ENCODE measurements around the gene PRR22. TPM values are rescaled to one million over a fixed set of nuclear protein-coding genes. Genes with fewer than 3 reads are reported as not detected.

PRR22 gene
- total and polyA plus RNA-seq, 9 of the 15 experiments (the other 6 are each of a cell fraction or from before 2014, with no cell fraction given) = 0.03 to 12.0 (median 2.0) TPM; not detected in 1

DNA sequence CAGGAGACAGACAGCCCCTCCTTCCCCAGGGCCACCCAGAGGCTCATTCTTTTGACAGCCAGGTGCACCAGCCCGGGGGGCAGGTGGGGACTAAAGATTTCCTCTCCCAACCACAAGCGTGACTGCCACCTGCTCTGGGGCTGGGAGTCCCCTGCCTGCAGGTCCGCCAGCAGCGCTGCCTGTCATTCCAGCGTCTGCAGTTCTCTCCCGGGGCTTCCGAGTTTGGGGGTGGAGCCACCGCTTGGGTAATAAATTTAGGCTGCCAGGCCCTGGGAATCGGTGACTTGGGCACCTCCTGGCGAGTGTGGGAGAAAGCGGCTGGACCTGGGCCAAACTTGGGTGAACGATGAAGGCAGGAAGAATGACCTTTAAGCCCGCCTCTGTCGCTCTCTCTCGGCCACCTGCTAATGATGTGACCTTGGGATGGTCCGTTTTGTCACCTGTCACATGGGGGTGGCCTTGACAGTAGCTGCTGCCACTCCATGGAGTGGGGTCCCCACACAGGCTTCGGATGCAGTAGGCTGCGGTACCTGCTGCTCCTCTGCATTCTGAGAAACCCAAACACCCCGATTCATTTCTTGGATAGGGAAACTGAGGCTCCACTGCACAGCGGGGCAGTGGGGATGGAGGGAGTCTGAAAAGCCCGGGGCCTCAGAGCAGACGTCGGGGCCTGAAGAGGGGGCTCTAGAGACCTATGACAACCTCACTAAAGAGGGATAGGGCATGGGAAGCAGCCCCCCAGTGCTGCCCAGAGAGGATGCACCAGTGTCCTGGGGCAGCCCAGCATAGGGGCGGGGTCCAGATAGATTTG, 42.2 kb upstream of the PRR22 start:
- H3K27me3 ChIP-seq (ENCODE audit: control insufficient read depth in 2 of 2, insufficient read depth in 2 of 2, low read length in 2 of 2) = no peaks in the 10 kb centered on the region; a peak in 1 of 5 replicates
- in situ Hi-C loops (cut with MboI) = no loop called here
- H3K4me1 ChIP-seq (replicated peaks in 1 of 2; ENCODE audit: control insufficient read depth in 2 of 2, insufficient read depth in 2 of 2, low read length in 2 of 2) = peaks cover 6 to 75% of the 10 kb centered on the region in 2 experiments; a peak in 4 of 5 replicates
- H3K79me2 ChIP-seq (ENCODE audit: control insufficient read depth, insufficient read depth, low read length) = peaks cover 4% of the 10 kb centered on the region; the same call in 1 of the 3 replicates
- DNase-seq (ENCODE audit: extremely low read depth in 1 of 4, low spot score in 3 of 4) = peak in 2 of 4 experiments; percentile 33 to 34
- H3K9me3 ChIP-seq (replicated peaks; ENCODE audit: control insufficient read depth, insufficient read depth, low read depth, low read length) = no peaks in the 10 kb centered on the region
- peak overlapping the region; percentile 70 for H3K4me2 ChIP-seq (ENCODE audit: insufficient read depth, low read length)
- no TSS peak for BruUV-seq (replicated peaks)
- H2AFZ ChIP-seq (ENCODE audit: low read depth, low read length) = peak overlapping the region; percentile 4; the same call in 1 of the 2 replicates
- H3K4me3 ChIP-seq = 0 out of 2 replicates have a peak overlapping the region, but pooled peaks have one; percentile 59
- POLR2A ChIA-PET = interaction anchor here (1.4 kb wide), 1 partner anchor 22 kb away, joined by 4 read pairs; no protein-coding TSS in a partner anchor
- ATAC-seq = no peak
- H3K9me1 ChIP-seq (ENCODE audit: control insufficient read depth, insufficient read depth, low read length) = peaks cover 3% of the 10 kb centered on the region
- intact Hi-C loops (cut with micrococcal nuclease) = no loop called here
- no peak for FAIRE-seq
- 24% methylated on average over 18 of the region's 24 CpGs for WGBS (ENCODE audit: insufficient coverage, low coverage, missing lambda C conversion rate)
- H3K36me3 ChIP-seq (ENCODE audit: control insufficient read depth, insufficient read depth, low read length) = no peaks in the 10 kb centered on the region
- peak overlapping the region in 1 of 2 experiments; percentile 93; a peak in 3 of 4 replicates for H3K9ac ChIP-seq (ENCODE audit: insufficient read depth in 1 of 2, low read depth in 2 of 2, low read length in 2 of 2)
- no peak overlapping the region; the same call in 2 of the 3 replicates for H3K27ac ChIP-seq (ENCODE audit: extremely low read depth, low read depth, low read length)
- CTCF ChIA-PET (ENCODE audit: low intra/inter-chr PET ratio) = interaction anchor here (0.5 kb wide), 1 partner anchor 109 kb away, joined by 3 read pairs; no protein-coding TSS in a partner anchor
- no peaks in the 10 kb centered on the region; the same call in 1 of the 2 replicates for H4K20me1 ChIP-seq (replicated peaks; ENCODE audit: control insufficient read depth, insufficient read depth, low read length)
- 0 out of 2 replicates have a peak, but pooled peaks have one; percentile 29 for TF ChIP-seq ADNP (tag; IDR thresholded peaks at IDR 0.05)
- TF ChIP-seq, protein P1, sequence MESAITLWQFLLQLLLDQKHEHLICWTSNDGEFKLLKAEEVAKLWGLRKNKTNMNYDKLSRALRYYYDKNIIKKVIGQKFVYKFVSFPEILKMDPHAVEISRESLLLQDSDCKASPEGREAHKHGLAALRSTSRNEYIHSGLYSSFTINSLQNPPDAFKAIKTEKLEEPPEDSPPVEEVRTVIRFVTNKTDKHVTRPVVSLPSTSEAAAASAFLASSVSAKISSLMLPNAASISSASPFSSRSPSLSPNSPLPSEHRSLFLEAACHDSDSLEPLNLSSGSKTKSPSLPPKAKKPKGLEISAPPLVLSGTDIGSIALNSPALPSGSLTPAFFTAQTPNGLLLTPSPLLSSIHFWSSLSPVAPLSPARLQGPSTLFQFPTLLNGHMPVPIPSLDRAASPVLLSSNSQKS (CRISPR knock-in tag; IDR thresholded peaks at IDR 0.05) = no peak
- no peak for TF ChIP-seq HNRNPK (IDR thresholded peaks at IDR 0.05; ENCODE audit: low read depth, low read length, poor library complexity, severe bottlenecking)
- TF ChIP-seq, protein P2, sequence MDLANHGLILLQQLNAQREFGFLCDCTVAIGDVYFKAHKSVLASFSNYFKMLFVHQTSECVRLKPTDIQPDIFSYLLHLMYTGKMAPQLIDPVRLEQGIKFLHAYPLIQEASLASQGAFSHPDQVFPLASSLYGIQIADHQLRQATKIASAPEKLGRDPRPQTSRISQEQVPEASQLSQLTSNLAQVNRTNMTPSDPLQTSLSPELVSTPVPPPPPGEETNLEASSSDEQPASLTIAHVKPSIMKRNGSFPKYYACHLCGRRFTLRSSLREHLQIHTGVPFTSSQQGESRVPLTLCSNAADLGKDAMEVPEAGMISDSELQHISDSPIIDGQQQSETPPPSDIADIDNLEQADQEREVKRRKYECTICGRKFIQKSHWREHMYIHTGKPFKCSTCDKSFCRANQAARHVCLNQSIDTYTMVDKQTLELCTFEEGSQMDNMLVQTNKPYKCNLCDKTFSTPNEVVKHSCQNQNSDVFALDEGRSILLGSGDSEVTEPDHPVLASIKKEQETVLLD (IDR thresholded peaks at IDR 0.05) = no peak
- TF ChIP-seq, protein P3, sequence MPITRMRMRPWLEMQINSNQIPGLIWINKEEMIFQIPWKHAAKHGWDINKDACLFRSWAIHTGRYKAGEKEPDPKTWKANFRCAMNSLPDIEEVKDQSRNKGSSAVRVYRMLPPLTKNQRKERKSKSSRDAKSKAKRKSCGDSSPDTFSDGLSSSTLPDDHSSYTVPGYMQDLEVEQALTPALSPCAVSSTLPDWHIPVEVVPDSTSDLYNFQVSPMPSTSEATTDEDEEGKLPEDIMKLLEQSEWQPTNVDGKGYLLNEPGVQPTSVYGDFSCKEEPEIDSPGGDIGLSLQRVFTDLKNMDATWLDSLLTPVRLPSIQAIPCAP (CRISPR knock-in tag; IDR thresholded peaks at IDR 0.05; ENCODE audit: borderline replicate concordance) = no peak
- TF ChIP-seq SLC30A9 (CRISPR knock-in tag; IDR thresholded peaks at IDR 0.05) = no peak
- TF ChIP-seq, protein P4, sequence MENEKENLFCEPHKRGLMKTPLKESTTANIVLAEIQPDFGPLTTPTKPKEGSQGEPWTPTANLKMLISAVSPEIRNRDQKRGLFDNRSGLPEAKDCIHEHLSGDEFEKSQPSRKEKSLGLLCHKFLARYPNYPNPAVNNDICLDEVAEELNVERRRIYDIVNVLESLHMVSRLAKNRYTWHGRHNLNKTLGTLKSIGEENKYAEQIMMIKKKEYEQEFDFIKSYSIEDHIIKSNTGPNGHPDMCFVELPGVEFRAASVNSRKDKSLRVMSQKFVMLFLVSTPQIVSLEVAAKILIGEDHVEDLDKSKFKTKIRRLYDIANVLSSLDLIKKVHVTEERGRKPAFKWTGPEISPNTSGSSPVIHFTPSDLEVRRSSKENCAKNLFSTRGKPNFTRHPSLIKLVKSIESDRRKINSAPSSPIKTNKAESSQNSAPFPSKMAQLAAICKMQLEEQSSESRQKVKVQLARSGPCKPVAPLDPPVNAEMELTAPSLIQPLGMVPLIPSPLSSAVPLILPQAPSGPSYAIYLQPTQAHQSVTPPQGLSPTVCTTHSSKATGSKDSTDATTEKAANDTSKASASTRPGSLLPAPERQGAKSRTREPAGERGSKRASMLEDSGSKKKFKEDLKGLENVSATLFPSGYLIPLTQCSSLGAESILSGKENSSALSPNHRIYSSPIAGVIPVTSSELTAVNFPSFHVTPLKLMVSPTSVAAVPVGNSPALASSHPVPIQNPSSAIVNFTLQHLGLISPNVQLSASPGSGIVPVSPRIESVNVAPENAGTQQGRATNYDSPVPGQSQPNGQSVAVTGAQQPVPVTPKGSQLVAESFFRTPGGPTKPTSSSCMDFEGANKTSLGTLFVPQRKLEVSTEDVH (IDR thresholded peaks at IDR 0.05; ENCODE audit: low read depth, partially characterized antibody) = no peak
- peak; percentile 21; the same call in 1 of the 2 replicates for TF ChIP-seq ZFX (CRISPR knock-in tag; IDR thresholded peaks at IDR 0.05)
- TF ChIP-seq, protein P5, sequence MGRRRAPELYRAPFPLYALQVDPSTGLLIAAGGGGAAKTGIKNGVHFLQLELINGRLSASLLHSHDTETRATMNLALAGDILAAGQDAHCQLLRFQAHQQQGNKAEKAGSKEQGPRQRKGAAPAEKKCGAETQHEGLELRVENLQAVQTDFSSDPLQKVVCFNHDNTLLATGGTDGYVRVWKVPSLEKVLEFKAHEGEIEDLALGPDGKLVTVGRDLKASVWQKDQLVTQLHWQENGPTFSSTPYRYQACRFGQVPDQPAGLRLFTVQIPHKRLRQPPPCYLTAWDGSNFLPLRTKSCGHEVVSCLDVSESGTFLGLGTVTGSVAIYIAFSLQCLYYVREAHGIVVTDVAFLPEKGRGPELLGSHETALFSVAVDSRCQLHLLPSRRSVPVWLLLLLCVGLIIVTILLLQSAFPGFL (CRISPR knock-in tag; IDR thresholded peaks at IDR 0.05) = no peak
- TF ChIP-seq POLR2B (IDR thresholded peaks at IDR 0.05; ENCODE audit: low read depth, partially characterized antibody) = no peak
- no peak for TF ChIP-seq MCM5 (IDR thresholded peaks at IDR 0.05; ENCODE audit: low read depth)
- TF ChIP-seq CHD1 (IDR thresholded peaks at IDR 0.05; ENCODE audit: low read length) = no peak

Measured in K562 (cell line).